ENCODE results near the gene CDC20. TPM values are rescaled to one million over a fixed set of nuclear protein-coding genes. Genes with fewer than 3 reads are reported as not detected.
"Not testable (repeated sequence)": the region's sequence is repeated elsewhere in the genome, so short reads cannot be mapped to it uniquely, and the experiment has no call there.

Gene CDC20
- total RNA-seq, 1 experiment from 2014 or later = 349 TPM

GRCh38 chr1:43368646-43369020, 9.9 kb downstream of the CDC20 start:
- BruUV-seq (replicated peaks) = TSS peak; percentile 83
- Histone ChIP-seq H3K27ac (ENCODE audit: low read length) (peak overlapping the region; percentile 88), H3K4me1 (ENCODE audit: insufficient read depth, low read length) (peaks cover 59% of the 10 kb centered on the region), H3K9me2 (replicated peaks; ENCODE audit: low read length) (no peaks in the 10 kb centered on the region), H3K27me3 (ENCODE audit: low read length) (no peaks in the 10 kb centered on the region), H3F3A (ENCODE audit: low read length, unreplicated experiment) (peaks cover 20% of the 10 kb centered on the region), H3K9me3 (ENCODE audit: low read length) (no peaks in the 10 kb centered on the region), H3K4me2 (ENCODE audit: low read length) (peak overlapping the region; percentile 96), H2AFZ (ENCODE audit: low read length) (peak overlapping the region; percentile 44; the same call in 1 of the 2 replicates), H4K20me1 (ENCODE audit: low read length) (no peaks in the 10 kb centered on the region), H3K9ac (ENCODE audit: low read length) (peak overlapping the region; percentile 91), H3K36me3 (ENCODE audit: low read depth, low read length) (peaks cover 15% of the 10 kb centered on the region; the same call in 1 of the 2 replicates), H3K4me3 (ENCODE audit: low read length) (peak overlapping the region; percentile 86), H3K79me2 (ENCODE audit: low read length) (peaks cover 56% of the 10 kb centered on the region)
- DNase-seq (no peak), ATAC-seq (no peak)
- TF ChIP-seq EZH2phosphoT487 (IDR thresholded peaks at IDR 0.05; ENCODE audit: borderline replicate concordance, low read length) = no peak
- TF ChIP-seq CTCF (conservative IDR thresholded peaks at IDR 0.05; ENCODE audit: low read depth, low read length) = no peak
- no peak for TF ChIP-seq EZH2 (IDR thresholded peaks at IDR 0.05; ENCODE audit: low read length, unreplicated experiment)
- ChIA-PET POLR2A (ENCODE audit: unreplicated experiment) (interaction anchor here (0.8 kb wide), 1 partner anchor 10 kb away, joined by 3 read pairs; the partner anchor contains the start of gene CDC20), CTCF (interaction anchor here (0.6 to 1.5 kb wide), 4 partner anchors 10 to 142 kb away, joined by 3 to 6 read pairs (median 4); partner anchors contain the start of gene C1orf210)
- intact Hi-C loops (cut with micrococcal nuclease) = no loop called here

GRCh38 chr1:43369779-43370178, 11.0 kb downstream of the CDC20 start:
- Histone ChIP-seq H3K79me2 (ENCODE audit: low read length) (peaks cover 52% of the 10 kb centered on the region), H3F3A (ENCODE audit: low read length, unreplicated experiment) (peaks cover 19% of the 10 kb centered on the region), H3K4me1 (ENCODE audit: insufficient read depth, low read length) (peaks cover 68% of the 10 kb centered on the region)
- H3K9ac ChIP-seq (ENCODE audit: low read length); CTCF ChIA-PET; H3K4me2 ChIP-seq (ENCODE audit: low read length); H3K9me2 ChIP-seq (replicated peaks; ENCODE audit: low read length); POLR2A ChIA-PET (ENCODE audit: unreplicated experiment); BruUV-seq (replicated peaks); H3K27me3 ChIP-seq (ENCODE audit: low read length); H2AFZ ChIP-seq (ENCODE audit: low read length); H3K27ac ChIP-seq (ENCODE audit: low read length); H3K36me3 ChIP-seq (ENCODE audit: low read depth, low read length); ATAC-seq; H4K20me1 ChIP-seq (ENCODE audit: low read length); DNase-seq; intact Hi-C loops (cut with micrococcal nuclease); H3K9me3 ChIP-seq (ENCODE audit: low read length); H3K4me3 ChIP-seq (ENCODE audit: low read length): not testable (repeated sequence)

- peaks cover 60% of the 10 kb centered on the region for H3K4me1 ChIP-seq (ENCODE audit: insufficient read depth, low read length)
- H3F3A ChIP-seq (ENCODE audit: low read length, unreplicated experiment) = peaks cover 19% of the 10 kb centered on the region
- no peaks in the 10 kb centered on the region for H3K9me3 ChIP-seq (ENCODE audit: low read length)
- no peak for DNase-seq
- H3K27me3 ChIP-seq (ENCODE audit: low read length) = no peaks in the 10 kb centered on the region
- intact Hi-C loops (cut with micrococcal nuclease) = no loop called here
- no peak overlapping the region for H3K9ac ChIP-seq (ENCODE audit: low read length)
- H3K27ac ChIP-seq (ENCODE audit: low read length) = no peak overlapping the region
- TF ChIP-seq EZH2phosphoT487 (IDR thresholded peaks at IDR 0.05; ENCODE audit: borderline replicate concordance, low read length) (no peak), CTCF (conservative IDR thresholded peaks at IDR 0.05; ENCODE audit: low read depth, low read length) (no peak), EZH2 (IDR thresholded peaks at IDR 0.05; ENCODE audit: low read length, unreplicated experiment) (no peak)
- H3K79me2 ChIP-seq (ENCODE audit: low read length) = peaks cover 44% of the 10 kb centered on the region
- no peak overlapping the region for H3K4me3 ChIP-seq (ENCODE audit: low read length)
- 0 out of 2 replicates have a peak overlapping the region, but pooled peaks have one; percentile 0 for H3K4me2 ChIP-seq (ENCODE audit: low read length)
- no peaks in the 10 kb centered on the region for H3K36me3 ChIP-seq (ENCODE audit: low read depth, low read length)
- POLR2A ChIA-PET (ENCODE audit: unreplicated experiment) = no interaction called here
- no TSS peak for BruUV-seq (replicated peaks)
- no peaks in the 10 kb centered on the region for H3K9me2 ChIP-seq (replicated peaks; ENCODE audit: low read length)
- no peak for ATAC-seq
- H2AFZ ChIP-seq (ENCODE audit: low read length) = no peak overlapping the region
- CTCF ChIA-PET = no interaction called here
- H4K20me1 ChIP-seq (ENCODE audit: low read length) = no peaks in the 10 kb centered on the region
Measured at GRCh38 chr1:43370564-43370963, 11.8 kb downstream of the CDC20 start.
